Measurements from ENCODE around the gene NR2E3. TPM values are rescaled to one million over a fixed set of nuclear protein-coding genes. Genes with fewer than 3 reads are reported as not detected.
"Not testable (repeated sequence)": the region's sequence is repeated elsewhere in the genome, so short reads cannot be mapped to it uniquely, and the experiment has no call there.

The NR2E3 gene
- total RNA-seq, 2 donors from 2014 or later: not detected

DNA sequence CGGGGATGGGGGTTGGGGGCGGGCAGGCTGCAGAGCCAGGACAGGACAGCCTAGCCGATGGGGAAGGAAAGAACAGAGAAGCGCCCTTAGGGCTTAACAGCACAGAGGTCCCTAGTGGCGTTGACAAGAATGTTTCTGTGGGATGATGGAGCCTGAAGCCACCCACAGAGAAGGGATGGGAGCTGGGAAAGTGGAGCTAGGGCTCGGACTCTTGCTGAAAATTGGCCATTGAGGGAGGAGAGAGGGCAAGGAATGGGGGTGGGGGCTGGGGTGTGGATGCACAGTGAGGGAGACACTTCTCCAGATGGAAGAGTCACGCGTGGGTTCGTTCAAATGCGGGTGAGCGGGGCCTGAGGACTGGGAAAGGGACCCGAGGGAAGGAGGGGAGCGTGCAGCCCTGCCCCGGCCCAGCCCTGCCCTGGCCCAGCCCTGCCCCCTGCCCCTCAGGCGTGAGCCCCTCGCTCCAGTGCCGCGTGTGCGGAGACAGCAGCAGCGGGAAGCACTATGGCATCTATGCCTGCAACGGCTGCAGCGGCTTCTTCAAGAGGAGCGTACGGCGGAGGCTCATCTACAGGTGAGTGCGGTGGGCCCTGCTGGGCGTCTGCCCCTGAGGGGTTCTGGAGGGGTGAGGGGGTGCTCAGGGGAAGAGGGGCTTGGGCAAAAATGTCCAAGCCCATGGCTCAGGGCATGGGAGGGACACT is 832 bp downstream of the NR2E3 start:
- DNase-seq (no peak), ATAC-seq (no peak)
- intact Hi-C loops (cut with DNase I): no loop called here

GRCh38 chr15:71811752-71812735 is 1.7 kb downstream of the NR2E3 start:
- intact Hi-C loops (cut with DNase I): no loop called here
- ATAC-seq (no peak), DNase-seq (no peak)

GRCh38 chr15:71812966-71813722 is 2.8 kb downstream of the NR2E3 start:
- ATAC-seq (peak; percentile 45 to 68), DNase-seq (no peak)
- intact Hi-C loops (cut with DNase I): no loop called here

DNA sequence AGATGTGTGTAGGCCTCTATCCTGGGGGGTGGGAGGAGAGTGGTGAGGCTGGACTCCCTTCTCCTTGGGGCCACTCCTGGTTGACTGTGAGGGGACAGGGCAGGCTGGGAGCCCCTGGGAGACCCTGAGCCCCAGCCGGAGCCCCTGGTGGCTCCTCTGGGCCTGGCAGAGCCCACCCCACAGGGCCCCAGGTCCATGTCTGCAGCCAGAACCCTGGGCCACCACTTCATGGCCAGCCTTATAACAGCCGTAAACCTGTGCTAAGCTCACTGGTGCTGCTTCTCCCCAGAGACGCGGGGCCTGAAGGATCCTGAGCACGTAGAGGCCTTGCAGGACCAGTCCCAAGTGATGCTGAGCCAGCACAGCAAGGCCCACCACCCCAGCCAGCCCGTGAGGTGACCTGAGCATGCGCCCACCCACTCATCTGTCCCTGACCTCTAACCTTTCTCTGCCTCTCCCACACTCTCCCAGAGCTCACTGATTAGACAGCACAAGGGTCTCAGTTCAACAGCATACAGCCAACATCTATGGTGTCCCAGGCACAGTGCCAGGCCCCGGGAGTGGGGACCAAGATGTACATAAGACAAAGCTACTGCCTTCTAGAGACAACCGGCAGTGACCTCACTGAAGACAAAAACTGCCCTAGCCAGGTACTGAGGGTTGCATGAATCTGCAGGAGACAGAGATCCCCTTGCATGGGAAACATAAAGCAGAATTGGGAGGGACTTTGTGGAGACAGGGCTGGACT is 3.5 kb downstream of the NR2E3 start:
- no peak for DNase-seq
- intact Hi-C loops (cut with DNase I): no loop called here
- ATAC-seq: no peak

DNA sequence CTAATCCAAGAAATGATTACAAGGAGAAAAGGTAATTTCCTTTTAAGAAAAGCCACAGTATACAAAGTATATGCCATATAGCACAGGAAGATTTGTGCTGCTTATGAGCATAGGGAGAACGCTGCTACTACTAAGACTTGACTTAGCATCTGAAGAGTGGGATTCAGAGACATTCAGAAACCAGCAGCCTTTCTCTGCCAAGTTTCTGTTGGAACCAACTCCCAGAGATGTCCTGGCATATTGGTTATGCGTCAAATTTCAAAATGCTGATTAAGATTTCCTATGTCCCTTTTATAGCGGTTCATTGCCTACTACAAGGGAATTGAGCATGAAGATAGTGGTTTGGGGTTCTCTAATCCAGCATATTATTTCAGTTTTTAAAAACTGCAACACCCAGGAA is 4.9 kb downstream of the NR2E3 start:
- ATAC-seq (no peak), DNase-seq (no peak)
- intact Hi-C loops (cut with DNase I): no loop called here

- ATAC-seq: no peak
- intact Hi-C loops (cut with DNase I): no loop called here
- DNase-seq: no peak
Measured at GRCh38 chr15:71817351-71817750, 7.0 kb downstream of the NR2E3 start.

GRCh38 chr15:71820127-71820526 is 9.8 kb downstream of the NR2E3 start:
- intact Hi-C loops (cut with DNase I): no loop called here
- DNase-seq: no peak

GRCh38 chr15:71821547-71822129 is 11.3 kb downstream of the NR2E3 start:
- intact Hi-C loops (cut with DNase I): no loop called here
- DNase-seq (no peak), ATAC-seq (no peak)

More at GRCh38 chr15:71820127-71820526, 9.8 kb downstream of the NR2E3 start:
- no peak for ATAC-seq

DNA sequence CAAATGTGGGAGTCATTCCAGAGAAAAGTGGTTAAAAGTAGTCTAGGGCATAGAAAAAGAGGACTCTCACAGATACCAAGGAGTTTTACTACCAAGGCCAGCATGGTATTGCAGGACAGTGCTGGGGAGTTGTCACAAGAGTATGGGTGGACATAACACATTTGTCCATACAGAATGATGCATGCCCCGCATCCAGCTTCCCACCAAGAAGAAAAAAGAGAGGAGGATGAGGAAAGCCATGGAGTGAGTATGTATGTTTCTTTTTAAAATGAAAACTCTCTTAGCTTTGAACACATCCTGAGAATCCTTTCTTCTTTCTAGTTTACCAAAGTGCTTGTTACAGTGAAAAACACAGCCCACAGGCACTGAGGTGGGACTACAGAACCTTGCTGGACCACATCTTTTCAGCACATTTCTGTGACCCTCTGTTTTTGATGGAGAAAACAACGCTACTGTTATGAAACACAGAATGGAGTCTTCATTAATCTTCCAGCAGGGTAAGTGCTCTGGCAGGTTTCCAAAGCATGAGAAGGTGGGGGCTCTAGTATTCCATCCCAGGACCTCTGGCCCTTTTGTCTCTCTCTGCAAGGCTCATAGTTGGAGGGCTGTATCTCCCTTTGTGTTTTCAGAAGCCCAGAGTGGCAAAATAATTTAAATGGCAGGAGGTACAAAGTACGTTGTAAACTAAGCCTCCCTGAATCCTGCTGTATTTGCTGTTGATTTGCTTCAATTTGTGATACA is 12.7 kb downstream of the NR2E3 start:
- DNase-seq (no peak), ATAC-seq (no peak)
- intact Hi-C loops (cut with DNase I): no loop called here

GRCh38 chr15:71823801-71824200 is 13.4 kb downstream of the NR2E3 start:
- intact Hi-C loops (cut with DNase I): no loop called here
- DNase-seq (no peak), ATAC-seq (no peak)

- DNase-seq: no peak
- intact Hi-C loops (cut with DNase I): no loop called here
- ATAC-seq: no peak
Measured at GRCh38 chr15:71825021-71825730, 14.8 kb downstream of the NR2E3 start.

GRCh38 chr15:71826196-71826595 is 15.8 kb downstream of the NR2E3 start:
- ATAC-seq (no peak), DNase-seq (no peak)
- intact Hi-C loops (cut with DNase I): no loop called here

- ATAC-seq (peak in 1 of 2 donors; percentile 57), DNase-seq (no peak)
- intact Hi-C loops (cut with DNase I): no loop called here
Measured at GRCh38 chr15:71830981-71831380, 20.6 kb downstream of the NR2E3 start.

- ATAC-seq (no peak), DNase-seq (no peak)
- intact Hi-C loops (cut with DNase I): no loop called here
Measured at GRCh38 chr15:71841563-71841962, 31.2 kb downstream of the NR2E3 start.

DNA sequence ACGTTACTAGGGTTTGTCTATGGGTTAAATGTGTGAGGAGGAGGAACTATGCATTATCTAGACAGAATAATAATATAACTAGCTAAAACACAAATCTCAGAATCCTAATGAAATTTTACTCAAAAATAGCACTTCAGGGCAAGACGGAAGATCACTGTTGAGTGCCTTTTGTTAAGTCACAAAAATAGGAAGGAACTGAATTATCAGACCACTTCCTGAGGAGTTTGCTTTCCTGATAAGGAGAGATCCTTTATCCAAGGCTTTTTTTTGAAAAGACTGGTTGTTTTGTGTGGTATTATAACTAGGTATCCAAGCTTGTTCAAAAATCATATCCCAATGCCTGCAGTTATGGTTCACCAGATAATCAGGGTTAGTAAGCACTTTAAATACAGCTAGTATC is 34.6 kb downstream of the NR2E3 start:
- intact Hi-C loops (cut with DNase I): no loop called here
- ATAC-seq (no peak), DNase-seq (no peak)

DNA sequence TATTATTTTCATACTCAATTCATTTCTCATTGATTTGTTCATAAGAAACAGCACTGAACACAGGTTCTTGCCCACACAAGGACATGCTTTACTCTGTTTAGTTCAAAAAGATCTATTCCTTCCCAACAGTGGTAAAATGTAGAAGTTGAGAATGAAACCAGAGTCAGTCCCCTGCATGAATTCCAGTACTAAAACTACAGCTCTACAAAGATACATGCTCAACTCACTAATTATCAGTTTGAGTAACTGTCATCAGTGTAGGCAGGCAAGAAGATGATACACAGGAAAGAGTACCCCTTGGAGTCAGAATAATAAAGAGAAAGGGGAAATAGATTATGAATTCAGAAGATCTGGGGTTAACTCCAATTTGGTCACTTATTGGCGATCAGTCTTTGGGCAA is 43.2 kb downstream of the NR2E3 start:
- no peak for ATAC-seq
- intact Hi-C loops (cut with DNase I): no loop called here

DNA sequence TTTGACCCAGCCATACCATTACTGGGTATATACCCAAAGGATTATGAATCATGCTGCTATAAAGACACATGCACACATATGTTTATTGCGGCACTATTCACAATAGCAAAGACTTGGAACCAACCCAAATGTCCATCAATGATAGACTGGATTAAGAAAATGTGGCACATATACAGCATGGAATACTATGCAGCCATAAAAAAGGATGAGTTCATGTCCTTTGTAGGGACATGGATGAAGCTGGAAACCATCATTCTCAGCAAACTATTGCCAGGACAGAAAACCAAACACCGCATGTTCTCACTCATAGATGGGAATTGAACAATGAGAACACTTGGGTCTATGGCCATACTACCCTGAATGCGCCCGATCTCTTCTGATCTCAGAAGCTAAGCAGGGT is 47.9 kb downstream of the NR2E3 start:
- ATAC-seq; intact Hi-C loops (cut with DNase I); DNase-seq: not testable (repeated sequence)

More for the DNA sequence above, 43.2 kb downstream of the NR2E3 start:
- DNase-seq: no peak
